ENCODE results near the gene MSI2.
"Not testable (repeated sequence)": the region's sequence is repeated elsewhere in the genome, so short reads cannot be mapped to it uniquely, and the experiment has no call there.

The MSI2 gene

DNA sequence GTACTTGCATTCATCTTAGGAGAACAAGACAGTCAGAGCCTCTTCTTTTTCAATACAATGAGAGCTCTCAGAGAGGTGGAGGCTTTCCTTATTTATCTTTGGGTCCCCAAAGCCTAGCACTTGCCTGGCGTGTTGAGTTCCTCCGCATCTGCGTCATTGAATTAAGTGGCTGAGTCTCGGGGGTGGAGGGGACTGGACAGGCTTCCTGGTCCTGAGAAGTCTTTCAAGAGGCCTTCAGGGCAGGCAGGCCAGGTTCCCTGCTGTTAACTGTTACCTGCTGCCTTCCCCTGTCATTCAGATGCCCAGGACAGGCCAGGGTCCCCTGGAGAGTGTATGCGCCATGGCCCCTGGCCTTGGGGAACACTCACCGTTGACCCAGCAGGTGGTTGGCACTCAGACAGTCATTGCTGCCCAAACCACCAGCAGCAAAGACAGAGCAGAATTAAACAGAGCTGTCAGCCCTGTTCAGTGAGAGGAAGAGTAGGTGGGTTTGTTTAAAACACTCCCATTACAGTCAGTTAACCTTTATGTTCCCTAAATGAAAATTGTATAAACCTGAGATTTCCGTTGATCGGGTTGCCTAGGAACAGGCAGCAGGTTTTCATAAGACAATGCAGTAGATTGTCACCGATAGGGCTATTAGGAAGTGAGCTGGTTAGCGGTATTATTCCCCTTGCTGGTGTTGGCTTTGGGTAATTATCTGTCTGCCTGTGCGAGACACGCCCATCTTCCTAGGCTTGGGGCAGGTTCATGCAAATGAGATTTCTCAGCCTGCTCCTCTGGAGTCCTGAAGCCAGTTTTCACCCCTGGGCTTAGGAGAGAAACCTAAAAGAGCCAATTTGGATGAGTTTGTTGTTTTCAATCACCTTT, 356.1 kb downstream of the MSI2 start:
- no peak overlapping the region for H3K4me3 ChIP-seq (ENCODE audit: low read length)
- H3K9ac ChIP-seq (ENCODE audit: low read length): no peak overlapping the region
- H3K27me3 ChIP-seq (ENCODE audit: control insufficient read depth, insufficient read depth, low read length): no peaks in the 10 kb centered on the region
- H3K36me3 ChIP-seq (ENCODE audit: control insufficient read depth, insufficient read depth, low read length): no peaks in the 10 kb centered on the region
- H3K9me3 ChIP-seq (ENCODE audit: control insufficient read depth, low read length): no peaks in the 10 kb centered on the region
- H3K4me1 ChIP-seq (ENCODE audit: control insufficient read depth, insufficient read depth, low read length): peaks cover 14% of the 10 kb centered on the region

DNA sequence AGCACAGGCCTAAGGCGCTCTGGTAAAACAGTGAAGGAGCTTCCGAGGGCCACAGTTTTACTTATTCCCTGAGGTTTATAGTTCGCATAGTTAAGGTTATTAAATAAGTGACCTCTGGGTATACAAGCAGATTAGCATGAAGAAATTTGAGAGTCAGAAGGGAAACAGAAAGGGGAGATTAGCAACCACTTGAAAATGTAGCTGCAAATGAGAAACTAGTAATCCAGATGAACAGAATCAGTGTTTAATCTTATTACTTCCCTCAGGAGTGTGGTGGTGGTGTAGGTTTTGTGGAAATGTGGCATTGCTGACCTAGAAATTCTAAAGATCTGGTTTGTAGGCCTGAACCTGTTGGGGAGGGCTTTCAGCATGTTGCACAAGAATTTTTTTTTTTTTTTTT, 358.4 kb downstream of the MSI2 start:
- Histone ChIP-seq H3K4me3 (ENCODE audit: low read length) (no peak overlapping the region), H3K4me1 (ENCODE audit: control insufficient read depth, insufficient read depth, low read length) (peaks cover 8% of the 10 kb centered on the region), H3K9ac (ENCODE audit: low read length) (no peak overlapping the region), H3K36me3 (ENCODE audit: control insufficient read depth, insufficient read depth, low read length) (no peaks in the 10 kb centered on the region), H3K27me3 (ENCODE audit: control insufficient read depth, insufficient read depth, low read length) (no peaks in the 10 kb centered on the region), H3K9me3 (ENCODE audit: control insufficient read depth, low read length) (no peaks in the 10 kb centered on the region)

DNA sequence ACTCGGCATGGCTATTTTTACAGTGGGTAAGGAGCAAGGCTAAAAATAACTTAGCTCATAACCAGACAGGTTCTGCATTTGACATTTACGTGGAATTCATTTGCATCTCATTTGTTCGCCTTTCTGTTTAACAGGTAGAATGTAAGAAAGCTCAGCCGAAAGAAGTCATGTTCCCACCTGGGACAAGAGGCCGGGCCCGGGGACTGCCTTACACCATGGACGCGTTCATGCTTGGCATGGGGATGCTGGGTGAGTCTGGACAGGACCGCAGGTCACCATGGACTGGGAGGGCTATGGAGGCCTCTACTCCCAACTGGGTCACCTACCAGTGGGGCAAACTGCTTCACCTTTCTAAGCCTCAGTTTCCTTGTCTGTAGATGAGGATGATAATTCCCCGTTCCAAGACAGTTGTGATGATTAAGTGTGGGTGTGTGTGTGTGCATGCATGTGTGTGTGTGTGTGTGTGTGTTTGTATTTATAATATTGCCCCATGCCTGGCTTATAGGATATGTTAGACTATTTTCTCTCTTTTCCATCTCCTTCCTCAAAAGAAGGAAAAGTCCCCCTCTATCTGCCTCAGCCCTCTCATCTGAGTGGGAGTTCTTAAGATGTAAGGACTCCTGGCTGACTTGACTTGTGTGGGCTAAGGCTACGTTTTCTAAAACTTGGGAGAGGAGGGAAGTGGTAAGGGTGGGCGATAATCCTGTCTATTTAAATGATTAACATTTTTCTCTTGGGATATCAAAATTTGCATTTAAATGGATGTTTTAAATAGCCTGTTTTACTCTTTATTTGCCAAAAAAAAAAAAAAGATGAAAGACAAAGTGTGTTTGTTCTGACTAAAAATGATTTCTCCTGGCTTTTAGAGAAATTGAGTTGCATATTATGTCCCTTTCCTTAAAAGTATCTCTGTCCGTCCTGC, 359.8 kb downstream of the MSI2 start:
- Histone ChIP-seq H3K4me1 (ENCODE audit: control insufficient read depth, insufficient read depth, low read length) (peaks cover 8% of the 10 kb centered on the region), H3K4me3 (ENCODE audit: low read length) (no peak overlapping the region), H3K9ac (ENCODE audit: low read length) (no peak overlapping the region), H3K9me3 (ENCODE audit: control insufficient read depth, low read length) (no peaks in the 10 kb centered on the region), H3K36me3 (ENCODE audit: control insufficient read depth, insufficient read depth, low read length) (no peaks in the 10 kb centered on the region), H3K27me3 (ENCODE audit: control insufficient read depth, insufficient read depth, low read length) (no peaks in the 10 kb centered on the region)

DNA sequence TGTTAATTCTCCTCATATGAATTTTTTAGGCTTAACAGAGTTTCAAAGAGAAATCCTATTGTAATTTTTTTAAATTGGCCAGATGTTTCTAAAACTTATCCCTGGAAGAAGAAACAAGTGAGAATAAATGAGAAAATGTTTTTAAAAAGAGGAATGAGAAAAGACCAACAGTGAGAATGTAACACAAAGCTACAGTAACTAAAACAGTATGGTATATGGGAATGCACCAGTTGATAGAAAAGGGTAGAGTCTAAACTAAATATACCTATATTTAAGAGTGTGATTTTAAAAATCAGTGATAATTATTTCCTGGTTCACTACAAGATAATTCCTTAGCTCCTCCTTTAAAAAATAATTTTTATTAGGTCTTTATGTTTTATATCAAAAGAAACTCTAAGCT, 360.9 kb downstream of the MSI2 start:
- Histone ChIP-seq H3K9me3 (ENCODE audit: control insufficient read depth, low read length) (no peaks in the 10 kb centered on the region), H3K9ac (ENCODE audit: low read length) (no peak overlapping the region), H3K27me3 (ENCODE audit: control insufficient read depth, insufficient read depth, low read length) (no peaks in the 10 kb centered on the region), H3K4me3 (ENCODE audit: low read length) (no peak overlapping the region), H3K36me3 (ENCODE audit: control insufficient read depth, insufficient read depth, low read length) (no peaks in the 10 kb centered on the region), H3K4me1 (ENCODE audit: control insufficient read depth, insufficient read depth, low read length) (peaks cover 8% of the 10 kb centered on the region)

DNA sequence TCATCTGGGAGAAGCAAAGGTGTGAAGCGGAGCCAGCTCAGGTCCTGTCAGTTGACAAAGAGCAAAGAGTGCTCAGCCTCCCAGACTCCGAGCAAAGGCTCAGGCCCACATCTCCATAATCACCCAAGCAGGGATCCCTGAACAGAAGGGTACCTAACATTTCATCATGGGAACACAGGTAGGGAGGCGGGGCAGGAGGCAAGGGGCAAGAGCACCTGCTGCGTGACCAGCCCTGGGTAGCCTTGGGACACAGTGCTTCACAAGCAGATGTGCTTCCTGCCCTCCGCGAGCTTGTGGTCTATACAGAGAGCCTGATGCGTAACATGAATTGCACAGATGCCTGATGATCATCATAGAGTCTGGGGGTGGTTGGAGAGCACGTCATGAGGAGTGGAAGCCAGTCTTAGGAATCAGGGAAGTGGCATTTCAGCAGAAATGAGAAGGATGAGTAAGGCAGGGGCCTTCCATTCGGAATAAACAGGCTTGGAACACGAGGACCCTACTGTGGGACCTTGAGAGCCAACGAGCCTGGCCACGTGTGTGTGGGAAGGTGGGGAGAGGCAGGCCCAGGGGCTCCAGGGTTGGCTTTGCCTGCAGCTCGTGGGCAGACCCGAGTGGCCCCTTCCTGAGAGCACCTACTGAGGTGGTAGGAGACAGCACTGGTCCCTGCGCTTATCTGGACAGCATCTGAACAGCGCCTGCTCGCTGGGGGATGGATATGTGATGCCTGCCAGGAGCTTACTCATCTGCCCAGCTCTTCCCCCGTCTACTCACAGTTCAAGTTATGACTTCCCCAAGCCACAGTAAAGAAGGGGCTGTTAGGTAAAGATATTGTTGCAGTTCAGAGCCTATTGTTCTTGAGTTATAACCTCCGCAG, 363.0 kb downstream of the MSI2 start:
- no peak overlapping the region for H3K4me3 ChIP-seq (ENCODE audit: low read length)
- H3K4me1 ChIP-seq (ENCODE audit: control insufficient read depth, insufficient read depth, low read length): no peaks in the 10 kb centered on the region
- H3K9me3 ChIP-seq (ENCODE audit: control insufficient read depth, low read length): no peaks in the 10 kb centered on the region
- H3K27me3 ChIP-seq (ENCODE audit: control insufficient read depth, insufficient read depth, low read length): no peaks in the 10 kb centered on the region
- no peaks in the 10 kb centered on the region for H3K36me3 ChIP-seq (ENCODE audit: control insufficient read depth, insufficient read depth, low read length)
- H3K9ac ChIP-seq (ENCODE audit: low read length): no peak overlapping the region

DNA sequence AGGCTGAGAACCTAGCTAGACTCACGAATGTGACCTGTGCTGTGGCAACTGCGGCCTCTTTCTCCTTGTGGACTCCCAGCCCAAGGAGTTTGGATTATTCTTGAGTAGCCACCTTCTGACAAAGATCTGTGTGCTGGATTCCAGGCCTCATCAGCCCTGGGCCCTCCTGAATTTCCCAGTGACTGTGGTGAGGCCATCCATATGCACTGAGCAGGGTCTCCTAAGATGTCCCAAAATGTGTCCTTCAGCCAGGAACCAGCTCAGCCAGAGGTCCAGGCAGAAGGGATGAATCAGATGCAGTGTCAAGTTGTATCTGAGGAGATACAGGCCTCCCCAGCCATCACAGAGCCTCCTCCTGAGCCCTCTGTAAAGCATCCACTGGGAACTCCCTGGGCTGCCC, 364.3 kb downstream of the MSI2 start:
- Histone ChIP-seq H3K9ac (ENCODE audit: low read length) (no peak overlapping the region), H3K4me1 (ENCODE audit: control insufficient read depth, insufficient read depth, low read length) (no peaks in the 10 kb centered on the region), H3K36me3 (ENCODE audit: control insufficient read depth, insufficient read depth, low read length) (no peaks in the 10 kb centered on the region), H3K4me3 (ENCODE audit: low read length) (no peak overlapping the region), H3K27me3 (ENCODE audit: control insufficient read depth, insufficient read depth, low read length) (no peaks in the 10 kb centered on the region), H3K9me3 (ENCODE audit: control insufficient read depth, low read length) (no peaks in the 10 kb centered on the region)

DNA sequence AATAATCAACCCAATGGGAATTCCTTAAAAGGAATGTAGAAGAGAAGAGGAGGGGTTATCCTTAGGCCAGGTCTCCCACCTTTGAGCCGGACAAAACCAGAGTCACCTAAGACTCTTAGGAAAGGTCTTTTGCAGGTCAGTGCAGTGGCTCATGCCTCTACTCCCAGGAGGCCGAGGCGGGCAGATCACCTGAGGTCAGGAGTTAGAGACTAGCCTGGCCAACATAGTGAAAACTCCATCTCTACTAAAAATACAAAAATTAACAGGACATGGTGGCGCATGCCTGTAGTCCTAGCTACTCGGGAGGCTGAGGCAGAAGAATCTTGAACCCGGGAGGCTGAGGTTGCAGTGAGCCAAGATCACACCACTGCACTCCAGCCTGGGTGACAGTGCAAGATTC, 365.5 kb downstream of the MSI2 start:
- H3K36me3 ChIP-seq (ENCODE audit: control insufficient read depth, insufficient read depth, low read length); H3K9ac ChIP-seq (ENCODE audit: low read length); H3K27me3 ChIP-seq (ENCODE audit: control insufficient read depth, insufficient read depth, low read length); H3K4me3 ChIP-seq (ENCODE audit: low read length); H3K4me1 ChIP-seq (ENCODE audit: control insufficient read depth, insufficient read depth, low read length); H3K9me3 ChIP-seq (ENCODE audit: control insufficient read depth, low read length): not testable (repeated sequence)

DNA sequence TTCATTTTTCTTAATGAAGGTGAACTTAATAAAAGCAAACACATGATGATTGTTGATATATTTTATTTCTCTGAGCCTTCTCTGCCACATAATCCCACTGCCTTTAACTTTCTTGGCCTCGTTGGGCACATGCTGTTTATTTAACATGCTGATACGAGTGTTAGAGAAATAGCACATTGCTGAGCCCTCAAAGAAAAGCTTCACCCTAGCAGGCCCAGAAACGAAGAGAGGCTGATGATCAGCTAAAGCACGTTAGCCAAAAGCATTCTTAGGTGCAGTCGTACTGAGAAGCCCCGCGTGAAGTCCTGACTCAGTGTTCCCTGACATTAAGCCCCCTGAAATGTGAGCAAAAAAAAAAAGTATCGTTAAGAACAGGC, 366.0 kb downstream of the MSI2 start:
- H3K4me1 ChIP-seq (ENCODE audit: control insufficient read depth, insufficient read depth, low read length): no peaks in the 10 kb centered on the region
- no peak overlapping the region for H3K9ac ChIP-seq (ENCODE audit: low read length)
- H3K36me3 ChIP-seq (ENCODE audit: control insufficient read depth, insufficient read depth, low read length): no peaks in the 10 kb centered on the region
- H3K27me3 ChIP-seq (ENCODE audit: control insufficient read depth, insufficient read depth, low read length): no peaks in the 10 kb centered on the region
- no peak overlapping the region for H3K4me3 ChIP-seq (ENCODE audit: low read length)
- H3K9me3 ChIP-seq (ENCODE audit: control insufficient read depth, low read length): no peaks in the 10 kb centered on the region

DNA sequence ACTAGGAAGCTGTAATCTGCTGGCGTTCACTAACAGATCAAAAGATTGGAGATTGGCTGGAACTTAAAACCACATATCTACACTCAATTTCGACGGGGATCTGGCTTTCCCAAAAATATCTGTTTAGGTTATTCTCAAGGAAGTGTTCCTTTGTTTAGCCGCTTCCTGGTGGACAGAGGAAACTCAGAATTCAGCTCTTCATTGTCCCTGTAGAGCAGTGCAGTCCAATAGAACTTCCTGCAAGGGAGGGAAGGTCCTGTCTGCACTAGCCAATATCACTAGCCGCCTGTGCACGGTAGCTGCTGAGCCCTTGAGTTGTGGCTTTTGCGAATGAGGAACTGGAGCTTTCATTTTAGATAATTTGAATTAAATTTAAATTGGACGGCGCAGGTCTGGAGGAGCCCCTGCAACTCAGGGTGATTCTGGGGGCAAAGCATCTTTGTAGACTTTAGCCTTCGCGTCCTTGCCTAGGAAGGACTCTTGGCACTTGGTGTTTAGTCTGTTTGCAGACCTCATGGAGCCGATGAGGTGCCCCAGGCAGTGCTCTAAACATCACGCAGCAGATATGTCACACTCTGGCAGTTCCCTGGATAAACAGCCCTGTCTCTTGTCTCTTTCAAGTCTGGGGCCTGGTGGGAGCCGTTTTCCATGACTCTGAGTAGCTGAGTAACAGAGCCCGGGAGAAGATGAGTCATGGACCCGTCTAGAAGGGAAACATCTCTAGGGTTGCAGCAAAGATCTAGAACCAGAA, 366.5 kb downstream of the MSI2 start:
- no peaks in the 10 kb centered on the region for H3K9me3 ChIP-seq (ENCODE audit: control insufficient read depth, low read length)
- no peaks in the 10 kb centered on the region for H3K36me3 ChIP-seq (ENCODE audit: control insufficient read depth, insufficient read depth, low read length)
- H3K4me1 ChIP-seq (ENCODE audit: control insufficient read depth, insufficient read depth, low read length): no peaks in the 10 kb centered on the region
- no peak overlapping the region for H3K4me3 ChIP-seq (ENCODE audit: low read length)
- no peaks in the 10 kb centered on the region for H3K27me3 ChIP-seq (ENCODE audit: control insufficient read depth, insufficient read depth, low read length)
- H3K9ac ChIP-seq (ENCODE audit: low read length): no peak overlapping the region

DNA sequence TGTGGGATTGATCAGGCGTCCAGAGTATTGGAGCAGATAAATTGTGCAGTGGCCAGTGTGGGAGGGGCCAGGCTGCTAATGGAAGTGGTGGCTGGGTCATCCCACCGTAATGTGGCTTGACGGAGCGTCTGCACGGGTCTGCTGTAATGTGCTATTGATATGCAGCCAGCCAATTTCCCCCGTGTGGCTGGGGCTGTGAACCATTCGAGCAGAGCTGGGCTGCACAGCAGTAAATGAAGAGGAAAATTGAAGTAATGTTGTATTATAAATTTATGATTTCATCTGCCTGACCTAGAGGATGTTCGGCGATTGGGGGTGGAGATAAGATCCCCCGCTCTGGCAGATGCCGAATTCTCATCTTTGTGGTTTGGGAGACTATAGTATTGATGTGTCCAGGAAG, 367.3 kb downstream of the MSI2 start:
- no peaks in the 10 kb centered on the region for H3K36me3 ChIP-seq (ENCODE audit: control insufficient read depth, insufficient read depth, low read length)
- H3K4me3 ChIP-seq (ENCODE audit: low read length): no peak overlapping the region
- no peaks in the 10 kb centered on the region for H3K27me3 ChIP-seq (ENCODE audit: control insufficient read depth, insufficient read depth, low read length)
- no peak overlapping the region for H3K9ac ChIP-seq (ENCODE audit: low read length)
- no peaks in the 10 kb centered on the region for H3K9me3 ChIP-seq (ENCODE audit: control insufficient read depth, low read length)
- no peaks in the 10 kb centered on the region for H3K4me1 ChIP-seq (ENCODE audit: control insufficient read depth, insufficient read depth, low read length)

DNA sequence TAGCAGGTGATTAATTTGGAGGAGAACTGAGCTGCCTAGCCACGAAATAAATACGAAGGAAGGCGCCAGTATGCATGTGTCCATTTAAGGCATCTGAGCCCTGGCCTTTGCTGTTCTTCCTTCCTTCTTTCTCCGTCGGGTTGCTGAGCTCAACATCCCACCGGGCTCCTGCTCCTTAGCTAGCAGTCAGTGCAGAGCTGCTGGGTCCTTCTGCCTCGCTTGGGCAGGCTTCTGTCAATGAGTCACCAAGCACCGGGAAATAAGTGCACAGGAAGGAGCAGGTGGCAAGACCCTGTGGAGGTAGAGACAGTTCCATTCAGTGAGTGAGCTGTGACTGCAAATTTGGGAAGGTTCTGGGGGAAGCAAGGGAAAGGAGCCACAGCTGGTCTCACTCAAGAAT, 368.1 kb downstream of the MSI2 start:
- Histone ChIP-seq H3K27me3 (ENCODE audit: control insufficient read depth, insufficient read depth, low read length) (no peaks in the 10 kb centered on the region), H3K4me1 (ENCODE audit: control insufficient read depth, insufficient read depth, low read length) (no peaks in the 10 kb centered on the region), H3K9me3 (ENCODE audit: control insufficient read depth, low read length) (no peaks in the 10 kb centered on the region), H3K9ac (ENCODE audit: low read length) (no peak overlapping the region), H3K4me3 (ENCODE audit: low read length) (no peak overlapping the region), H3K36me3 (ENCODE audit: control insufficient read depth, insufficient read depth, low read length) (no peaks in the 10 kb centered on the region)
